ENCODE measurements around the gene TBC1D9B.

- TF ChIP-seq BRF2 (CRISPR knock-in tag; IDR thresholded peaks at IDR 0.05) = no peak
- no peak for TF ChIP-seq KDM1A (CRISPR knock-in tag; IDR thresholded peaks at IDR 0.05)
- no peak for TF ChIP-seq LRRFIP1 (CRISPR knock-in tag; conservative IDR thresholded peaks at IDR 0.05)
- TF ChIP-seq TP53 (CRISPR knock-in tag; conservative IDR thresholded peaks at IDR 0.05) = no peak
- no peak for TF ChIP-seq MTA3 (CRISPR knock-in tag; IDR thresholded peaks at IDR 0.05)
- no peak for TF ChIP-seq HOMEZ (CRISPR knock-in tag; IDR thresholded peaks at IDR 0.05; ENCODE audit: low read depth)
- no peak for TF ChIP-seq FOXA1 (IDR thresholded peaks at IDR 0.05)
- no peak for TF ChIP-seq FOXA1 (CRISPR knock-in tag; IDR thresholded peaks at IDR 0.05)
- TF ChIP-seq CTCF (CRISPR knock-in tag; IDR thresholded peaks at IDR 0.05) = no peak
- no peak for TF ChIP-seq HDAC1 (CRISPR knock-in tag; IDR thresholded peaks at IDR 0.05)
- TF ChIP-seq HOXA5 (CRISPR knock-in tag; IDR thresholded peaks at IDR 0.05) = no peak
- no peak for TF ChIP-seq JUND (CRISPR knock-in tag; IDR thresholded peaks at IDR 0.05)
- no peak for TF ChIP-seq RAD21 (CRISPR knock-in tag; IDR thresholded peaks at IDR 0.05)
Observed at GRCh38 chr5:179913461-179913860, 5.8 kb upstream of the TBC1D9B start.

Data from HepG2 (cell line).